DMS114 treated with DMSO at 0.1 percent for 48 hours (cell line): ENCODE measurements around the gene SGPP1.
"Not testable (repeated sequence)": the region's sequence is repeated elsewhere in the genome, so short reads cannot be mapped to it uniquely, and the experiment has no call there.

ENCODE experiments used
- DNase-seq: peaks from one replicate; lab custom pipeline; 2025; ENCODE audit not compliant: unreplicated experiment; lab: John Stamatoyannopoulos, UW

SGPP1 gene

GRCh38 chr14:63641473-63642228 lies 86.2 kb downstream of the SGPP1 start, which contains the start of gene WDR89:
Gene WDR89 (minus strand): TSS chr14:63641871. CDS start chr14:63599942, 41,929 bp downstream.
- DNase-seq: peak; percentile 97

GRCh38 chr14:63638493-63638892 lies 89.4 kb downstream of the SGPP1 start:
- DNase-seq: no peak

- not testable (repeated sequence) for DNase-seq
Measured at GRCh38 chr14:63636094-63636635, 91.7 kb downstream of the SGPP1 start.
